Keratinocyte (primary cell): ENCODE results near the gene DGKI. TPM values are rescaled to one million over a fixed set of nuclear protein-coding genes. Genes with fewer than 3 reads are reported as not detected.

Experiments used
- DNase-seq: peaks from one replicate; pipeline ENCODE4 v3.0.0-alpha.2; 2011; ENCODE audit warnings: low read depth, missing footprints, low spot score
- FAIRE-seq: peaks from 2 replicates; lab custom pipeline; 2011; peaks lifted over from hg19 to GRCh38; lab: Jason Lieb, UNC
- H2AFZ ChIP-seq: 2 replicates; pipeline ENCODE4 v1.6.0; 2012; ENCODE audit warnings: low read length, control low read depth, inconsistent platforms; ENCODE audit not compliant: control insufficient read depth
- H3K27ac ChIP-seq: 2 replicates; pipeline ENCODE4 v1.5.1; 2011; ENCODE audit warnings: low read length; ENCODE audit not compliant: control insufficient read depth, insufficient read depth
- H3K27me3 ChIP-seq: 3 replicates; pipeline ENCODE4 v1.6.0; 2011; ENCODE audit warnings: low read length; ENCODE audit not compliant: control insufficient read depth, insufficient read depth; ENCODE audit errors: extremely low read depth
- H3K36me3 ChIP-seq, 2 experiments: 2 replicates in 1 of 2; 3 replicates in 1 of 2; pipeline ENCODE4 v1.5.1; 2011; ENCODE audit warnings: low read length in 2 of 2, mild to moderate bottlenecking in 1 of 2; ENCODE audit not compliant: control insufficient read depth in 2 of 2, insufficient read depth in 2 of 2; ENCODE audit errors: extremely low read depth in 1 of 2
- H3K4me1 ChIP-seq: 3 replicates; pipeline ENCODE4 v1.5.1; 2011; ENCODE audit warnings: low read length; ENCODE audit not compliant: control insufficient read depth, insufficient read depth; ENCODE audit errors: extremely low read depth
- H3K4me2 ChIP-seq: 3 replicates; pipeline ENCODE4 v1.6.0; 2011; ENCODE audit warnings: low read depth, low read length; ENCODE audit not compliant: control insufficient read depth, insufficient read depth; ENCODE audit errors: extremely low read depth
- H3K4me3 ChIP-seq, 3 experiments: fragments of 200-600 bp in 1 of 3; sonication (generic) in 1 of 3; 2 replicates in 2 of 3; 3 replicates in 1 of 3; pipeline ENCODE4 v1.5.1; 2011 to 2016; ENCODE audit warnings: low read length in 3 of 3, mild to moderate bottlenecking in 3 of 3, control low read depth in 2 of 3, inconsistent platforms in 1 of 3, low read depth in 1 of 3, mixed read lengths in 1 of 3, mixed run types in 1 of 3, moderate library complexity in 1 of 3; ENCODE audit not compliant: control insufficient read depth in 2 of 3, insufficient read depth in 2 of 3; ENCODE audit errors: extremely low read depth in 1 of 3
- H3K79me2 ChIP-seq: 2 replicates; pipeline ENCODE4 v1.6.0; 2012; ENCODE audit warnings: low read length; ENCODE audit not compliant: control insufficient read depth, insufficient read depth
- H3K9ac ChIP-seq: 3 replicates; pipeline ENCODE4 v1.6.0; 2011; ENCODE audit warnings: low read length; ENCODE audit not compliant: control insufficient read depth, insufficient read depth; ENCODE audit errors: extremely low read depth
- H3K9me1 ChIP-seq: 3 replicates; pipeline ENCODE4 v1.6.0; 2011; ENCODE audit warnings: low read length; ENCODE audit not compliant: control insufficient read depth, insufficient read depth; ENCODE audit errors: extremely low read depth
- H3K9me3 ChIP-seq: 2 replicates; pipeline ENCODE4 v1.5.1; 2012; ENCODE audit warnings: low read depth, low read length; ENCODE audit not compliant: control insufficient read depth
- H4K20me1 ChIP-seq: 3 replicates; pipeline ENCODE4 v1.6.0; 2011; ENCODE audit warnings: low read length; ENCODE audit not compliant: control insufficient read depth, insufficient read depth; ENCODE audit errors: extremely low read depth
- EZH2 ChIP-seq: IDR thresholded peaks from one replicate; pipeline ENCODE4 v1.6.1; 2012; ENCODE audit warnings: inconsistent platforms, mild to moderate bottlenecking, low read length, moderate library complexity
- dilution Hi-C: fragments of 300-500 bp; cut with MboI; formaldehyde crosslinking; loops from one replicate; pipeline ENCODE4 v1.7.0; 2020; ENCODE audit warnings: low sequenced_read_pairs; ENCODE audit not compliant: extremely low pct_ligation_motif_present
- polyA plus RNA-seq, 5 experiments: library from polyadenylated mRNA; depleted of rRNA in 3 of 5; stranded (reverse) in 3 of 5; stranded (forward) in 1 of 5; unstranded in 1 of 5; fragments of >200 nt; gene quantifications; 1 replicate in 1 of 5; 2 replicates in 3 of 5; 3 replicates in 1 of 5; pipeline versions ENCODE4 v1.2.1 to v1.2.3, GENCODE V29; 2011 to 2012; ENCODE audit warnings: missing spikeins in 2 of 5, low read depth in 1 of 5, low replicate concordance in 1 of 5
- TF ChIP-seq, protein P1 (sequence below), 3 experiments: IDR thresholded peaks in 1 of 3; conservative IDR thresholded peaks in 1 of 3; optimal IDR thresholded peaks in 1 of 3; 2 replicates in 2 of 3; 3 replicates in 1 of 3; pipeline versions ENCODE3 to v1.5.1; 2011; ENCODE audit warnings: low read length in 3 of 3, mild to moderate bottlenecking in 3 of 3, moderate library complexity in 2 of 3, control low read depth in 1 of 3, inconsistent platforms in 1 of 3; ENCODE audit not compliant: insufficient read depth in 2 of 3; ENCODE audit errors: extremely low read depth in 1 of 3

The DGKI gene
- polyA plus RNA-seq, 1 donor (not counting 4 experiments of a cell fraction or from before 2014, with no cell fraction given), result 0.14 TPM

DNA sequence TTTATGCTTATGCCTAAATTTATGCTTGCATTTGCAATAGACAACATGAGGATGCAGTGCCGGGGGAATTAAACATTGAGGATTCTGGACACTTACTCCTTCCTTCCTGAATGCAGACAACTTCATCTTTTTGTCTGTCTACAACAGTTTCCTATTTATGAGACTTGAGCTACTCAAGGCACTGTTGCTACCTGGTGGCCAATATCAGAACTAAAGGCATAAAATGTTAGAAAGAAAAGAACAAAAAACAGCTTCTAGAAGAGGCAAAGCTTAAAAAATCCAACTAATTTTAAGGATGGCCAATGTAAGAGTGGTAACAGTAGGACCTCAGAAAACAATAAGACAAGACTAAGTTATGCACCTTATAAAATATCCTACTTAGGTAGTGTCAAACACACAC, 358.7 kb downstream of the DGKI start:
- Histone ChIP-seq H3K9ac (no peak overlapping the region), H3K9me1 (no peaks in the 10 kb centered on the region), H2AFZ (no peak overlapping the region), H3K36me3 (no peaks in the 10 kb centered on the region), H4K20me1 (no peaks in the 10 kb centered on the region), H3K4me1 (no peaks in the 10 kb centered on the region), H3K79me2 (no peaks in the 10 kb centered on the region), H3K27me3 (no peaks in the 10 kb centered on the region), H3K9me3 (no peaks in the 10 kb centered on the region), H3K4me2 (no peak overlapping the region), H3K27ac (no peak overlapping the region), H3K4me3 (no peak overlapping the region)
- no peak for TF ChIP-seq EZH2
- TF ChIP-seq, protein P1, sequence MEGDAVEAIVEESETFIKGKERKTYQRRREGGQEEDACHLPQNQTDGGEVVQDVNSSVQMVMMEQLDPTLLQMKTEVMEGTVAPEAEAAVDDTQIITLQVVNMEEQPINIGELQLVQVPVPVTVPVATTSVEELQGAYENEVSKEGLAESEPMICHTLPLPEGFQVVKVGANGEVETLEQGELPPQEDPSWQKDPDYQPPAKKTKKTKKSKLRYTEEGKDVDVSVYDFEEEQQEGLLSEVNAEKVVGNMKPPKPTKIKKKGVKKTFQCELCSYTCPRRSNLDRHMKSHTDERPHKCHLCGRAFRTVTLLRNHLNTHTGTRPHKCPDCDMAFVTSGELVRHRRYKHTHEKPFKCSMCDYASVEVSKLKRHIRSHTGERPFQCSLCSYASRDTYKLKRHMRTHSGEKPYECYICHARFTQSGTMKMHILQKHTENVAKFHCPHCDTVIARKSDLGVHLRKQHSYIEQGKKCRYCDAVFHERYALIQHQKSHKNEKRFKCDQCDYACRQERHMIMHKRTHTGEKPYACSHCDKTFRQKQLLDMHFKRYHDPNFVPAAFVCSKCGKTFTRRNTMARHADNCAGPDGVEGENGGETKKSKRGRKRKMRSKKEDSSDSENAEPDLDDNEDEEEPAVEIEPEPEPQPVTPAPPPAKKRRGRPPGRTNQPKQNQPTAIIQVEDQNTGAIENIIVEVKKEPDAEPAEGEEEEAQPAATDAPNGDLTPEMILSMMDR (optimal IDR thresholded peaks at IDR 0.05 in 1 of 3, IDR thresholded peaks at IDR 0.05 in 1 of 3, conservative IDR thresholded peaks at IDR 0.05 in 1 of 3; ENCODE audit: extremely low read depth in 1 of 3, insufficient read depth in 2 of 3, low read length in 3 of 3), result no peak
- FAIRE-seq (no peak), DNase-seq (no peak)
- dilution Hi-C loops, result no loop called here

- Histone ChIP-seq H3K36me3 (no peaks in the 10 kb centered on the region), H3K4me1 (no peaks in the 10 kb centered on the region), H3K9me3 (no peaks in the 10 kb centered on the region), H2AFZ (no peak overlapping the region), H3K9ac (no peak overlapping the region), H3K9me1 (no peaks in the 10 kb centered on the region), H3K4me3 (no peak overlapping the region), H3K27me3 (no peaks in the 10 kb centered on the region), H4K20me1 (no peaks in the 10 kb centered on the region), H3K79me2 (no peaks in the 10 kb centered on the region), H3K27ac (no peak overlapping the region), H3K4me2 (no peak overlapping the region)
- TF ChIP-seq EZH2, result no peak
- TF ChIP-seq, protein P1 (optimal IDR thresholded peaks at IDR 0.05 in 1 of 3, IDR thresholded peaks at IDR 0.05 in 1 of 3, conservative IDR thresholded peaks at IDR 0.05 in 1 of 3; ENCODE audit: extremely low read depth in 1 of 3, insufficient read depth in 2 of 3, low read length in 3 of 3), result no peak
- dilution Hi-C loops, result no loop called here
- FAIRE-seq (no peak), DNase-seq (no peak)
These were observed 361.0 kb downstream of the DGKI start for GRCh38 chr7:137485818-137486217.
